HTERT RPE-1 (cell line): ENCODE data around the gene SNX30.

Experiments used
- in situ Hi-C: fragments of 300-500 bp; cut with MboI; formaldehyde crosslinking; loops from 4 replicates; pipeline ENCODE4 v1.14.3; 2020; ENCODE audit warnings: low sequenced_read_pairs

Gene SNX30

GRCh38 chr9:112853882-112854585 is 103.5 kb downstream of the SNX30 start:
- in situ Hi-C loops: no loop called here

DNA sequence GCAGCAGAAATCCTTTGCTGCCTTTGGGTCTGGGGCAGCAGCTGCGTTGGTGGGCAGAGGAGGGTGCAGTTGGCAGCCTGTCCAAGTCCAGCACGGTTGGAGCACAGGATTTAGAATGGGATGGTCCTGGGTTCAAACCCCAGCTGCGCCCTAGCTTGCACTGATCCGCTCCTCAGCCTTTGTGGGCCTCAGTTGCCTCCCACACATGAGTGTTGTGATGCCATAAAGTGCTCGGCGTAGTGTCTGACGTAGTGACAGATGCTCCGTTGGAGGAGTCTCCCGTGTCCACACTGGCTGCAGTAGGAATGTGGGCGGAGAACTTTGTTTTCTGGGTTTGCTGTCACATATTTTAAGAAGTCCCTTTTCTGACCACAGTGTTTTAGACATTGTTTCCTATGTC is 104.1 kb downstream of the SNX30 start:
- in situ Hi-C loops: no loop called here

DNA sequence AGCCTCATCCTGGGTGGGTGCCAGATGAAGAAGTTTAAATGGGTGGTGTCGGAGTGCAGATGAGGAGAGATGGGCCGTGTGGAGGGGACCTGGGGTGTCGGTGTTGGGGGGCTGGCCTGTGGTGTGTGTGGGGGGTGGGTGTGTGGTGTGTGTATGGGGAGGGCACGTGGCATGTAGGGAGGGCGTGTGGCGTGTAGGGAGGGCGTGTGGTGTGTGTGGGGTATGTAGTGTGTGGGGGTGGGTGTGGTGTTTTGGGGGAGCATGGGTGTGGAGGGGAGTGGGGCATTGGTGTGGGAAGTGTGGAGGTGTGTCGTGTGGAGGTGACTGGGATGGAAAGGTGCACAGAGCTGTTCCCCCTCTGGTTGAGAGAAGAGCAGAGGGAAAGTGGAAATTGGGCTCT is 105.6 kb downstream of the SNX30 start:
- in situ Hi-C loops: no loop called here

- in situ Hi-C loops: no loop called here
Measured at GRCh38 chr9:112856843-112857242, 106.3 kb downstream of the SNX30 start.

DNA sequence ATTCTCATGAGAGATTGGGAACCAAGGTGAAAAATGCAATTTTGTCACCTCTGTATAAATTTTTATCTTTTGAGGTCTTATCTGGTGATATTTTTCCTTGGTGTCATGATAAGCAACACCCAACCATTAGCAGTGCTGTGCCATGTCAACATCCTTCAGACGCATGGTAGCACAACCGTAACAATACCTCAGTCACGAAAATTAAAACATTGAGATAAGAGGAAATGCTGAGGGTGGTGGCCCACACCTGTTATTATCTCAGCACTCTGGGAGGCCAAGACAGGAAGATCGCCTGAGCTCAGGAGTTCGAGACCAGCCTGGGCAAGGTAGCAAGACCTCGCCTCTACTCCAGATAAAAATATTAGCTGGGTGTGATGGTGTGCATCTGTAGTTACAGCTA is 107.4 kb downstream of the SNX30 start:
- in situ Hi-C loops: no loop called here

DNA sequence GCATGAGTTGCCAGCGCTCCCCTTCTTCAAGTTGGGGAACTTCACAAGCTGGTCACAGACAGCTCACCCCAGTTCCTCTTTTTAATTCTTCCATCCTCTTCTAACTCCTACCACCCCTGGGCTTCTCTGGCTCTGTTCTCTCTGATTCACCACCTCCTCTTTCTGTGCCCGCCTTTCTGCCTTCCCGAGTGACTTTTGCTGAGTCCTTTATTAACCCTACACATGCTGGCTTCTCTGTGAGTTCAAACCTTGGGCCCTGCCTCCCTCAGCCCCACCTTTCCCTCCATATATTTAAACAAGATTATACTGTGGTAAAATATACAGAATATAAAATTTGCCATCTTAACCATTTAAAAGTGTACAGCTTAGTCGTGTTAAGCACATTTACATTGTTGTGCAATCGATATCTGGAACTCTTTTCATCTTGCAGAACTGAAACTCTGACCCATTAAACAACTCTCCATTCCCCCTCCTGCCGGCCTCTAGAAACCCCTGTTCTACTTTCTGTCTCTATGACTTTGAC is 108.1 kb downstream of the SNX30 start:
- in situ Hi-C loops: no loop called here

- in situ Hi-C loops: no loop called here
Measured at GRCh38 chr9:112860451-112860850, 109.9 kb downstream of the SNX30 start.

GRCh38 chr9:112861155-112861554 is 110.6 kb downstream of the SNX30 start:
- in situ Hi-C loops: no loop called here

- in situ Hi-C loops: no loop called here
Measured at GRCh38 chr9:112861638-112862555, 111.3 kb downstream of the SNX30 start.

DNA sequence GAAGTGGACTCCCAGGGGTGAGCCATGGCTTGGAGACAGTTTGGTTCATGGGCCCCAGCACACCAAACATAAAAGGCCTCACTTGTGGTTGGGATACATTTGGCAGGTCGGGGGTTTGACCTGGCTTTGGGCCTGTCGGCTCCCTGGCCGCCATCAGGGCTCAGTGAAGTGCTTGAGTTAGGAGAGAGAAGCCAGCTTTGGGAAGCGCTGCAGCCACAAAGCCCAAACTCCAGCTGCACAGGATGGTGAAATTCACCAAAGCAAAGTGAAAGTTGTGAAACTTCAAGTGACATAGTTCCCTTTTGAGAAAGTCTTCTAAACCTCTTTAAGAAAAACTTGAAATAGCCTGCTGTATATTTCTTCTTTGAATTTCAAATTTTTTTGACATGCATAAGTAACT is 112.7 kb downstream of the SNX30 start:
- in situ Hi-C loops: no loop called here

- in situ Hi-C loops: no loop called here
Measured at GRCh38 chr9:112863746-112864145, 113.2 kb downstream of the SNX30 start.

DNA sequence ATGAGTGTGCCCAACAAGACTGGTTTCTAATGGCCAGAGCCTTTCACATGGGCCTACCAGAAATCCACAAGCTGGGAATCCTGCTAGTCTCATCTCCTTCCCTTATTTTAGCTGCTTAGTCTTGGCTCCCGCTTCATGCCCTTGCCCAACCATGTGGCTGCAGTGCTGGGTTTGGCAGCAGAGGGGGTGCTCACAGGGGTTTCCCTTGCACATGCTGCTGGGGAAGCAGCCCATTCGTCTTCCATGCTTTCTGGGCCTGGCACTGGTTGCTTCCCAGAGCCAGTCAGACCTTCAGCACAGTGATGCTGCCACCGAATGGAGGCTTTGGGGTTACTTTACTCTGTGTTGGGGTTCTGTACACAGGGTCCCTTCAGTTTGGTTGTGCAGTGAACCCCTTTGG is 113.8 kb downstream of the SNX30 start:
- in situ Hi-C loops: no loop called here

DNA sequence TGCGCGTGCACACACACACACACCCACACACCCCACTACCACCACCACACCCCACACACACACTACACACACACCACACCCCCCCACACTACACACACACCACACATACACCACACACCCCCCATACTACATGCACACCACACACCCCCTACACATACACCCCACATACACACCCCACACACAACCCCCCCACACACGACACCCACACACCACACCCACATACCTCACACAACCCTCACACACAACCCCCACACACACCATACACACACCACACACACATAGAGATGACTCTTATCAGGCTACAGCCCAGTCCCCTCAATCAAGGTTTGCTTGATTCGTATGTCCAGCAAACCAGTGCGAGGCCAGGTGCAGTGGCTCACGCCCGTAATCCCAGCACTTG is 114.4 kb downstream of the SNX30 start:
- in situ Hi-C loops: no loop called here

GRCh38 chr9:112866662-112867274 is 116.2 kb downstream of the SNX30 start:
- in situ Hi-C loops: no loop called here

DNA sequence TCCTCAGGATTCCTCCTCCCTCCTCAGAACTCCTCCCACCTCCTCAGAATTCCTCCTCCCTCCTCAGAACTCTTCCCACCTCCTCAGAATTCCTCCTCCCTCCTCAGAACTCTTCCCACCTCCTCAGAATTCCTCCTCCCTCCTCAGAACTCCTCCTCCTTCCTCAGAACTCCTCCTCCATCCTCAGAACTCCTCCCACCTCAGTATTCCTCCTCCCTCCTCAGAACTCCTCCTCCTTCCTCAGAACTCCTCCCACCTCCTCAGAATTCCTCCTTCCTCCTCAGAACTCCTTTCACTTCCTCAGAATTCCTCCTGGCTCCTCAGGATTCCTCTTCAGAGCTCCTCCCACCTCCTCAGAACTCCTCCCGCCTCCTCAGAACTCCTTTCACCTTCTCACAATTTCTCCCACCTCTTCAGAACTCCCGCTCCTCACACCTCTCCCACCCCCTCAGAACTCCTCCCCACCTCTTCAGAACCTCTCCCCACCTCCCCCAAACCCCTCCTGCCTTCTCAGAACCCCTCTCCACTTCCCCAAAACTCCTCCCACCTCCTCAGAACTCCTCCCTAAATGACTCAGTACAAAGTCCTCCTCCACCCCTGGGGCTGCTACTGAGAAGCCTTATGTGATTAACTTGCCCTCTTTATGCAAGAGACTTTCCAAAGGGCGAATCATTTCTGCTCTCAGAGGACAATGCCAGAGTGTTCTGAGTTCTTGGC is 116.9 kb downstream of the SNX30 start:
- in situ Hi-C loops: no loop called here

DNA sequence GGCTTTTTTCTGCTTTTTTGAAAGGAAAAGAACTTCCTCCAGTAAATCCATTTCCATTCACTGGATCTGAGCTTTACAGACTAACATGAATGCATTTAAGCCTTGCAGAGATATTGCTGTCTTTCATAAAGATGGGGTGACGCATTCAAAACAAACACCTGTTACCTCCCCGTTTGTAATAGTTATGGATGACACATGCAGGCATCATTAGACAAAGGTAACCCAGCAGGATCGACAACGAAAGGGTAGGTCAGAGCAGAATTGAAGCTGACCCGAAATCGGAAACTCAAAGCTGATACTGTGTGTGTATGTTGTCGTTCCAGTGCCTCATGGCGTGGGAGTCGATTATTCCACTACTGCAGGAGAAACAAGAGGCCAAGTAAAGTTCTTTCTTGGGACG is 117.9 kb downstream of the SNX30 start:
- in situ Hi-C loops: no loop called here

DNA sequence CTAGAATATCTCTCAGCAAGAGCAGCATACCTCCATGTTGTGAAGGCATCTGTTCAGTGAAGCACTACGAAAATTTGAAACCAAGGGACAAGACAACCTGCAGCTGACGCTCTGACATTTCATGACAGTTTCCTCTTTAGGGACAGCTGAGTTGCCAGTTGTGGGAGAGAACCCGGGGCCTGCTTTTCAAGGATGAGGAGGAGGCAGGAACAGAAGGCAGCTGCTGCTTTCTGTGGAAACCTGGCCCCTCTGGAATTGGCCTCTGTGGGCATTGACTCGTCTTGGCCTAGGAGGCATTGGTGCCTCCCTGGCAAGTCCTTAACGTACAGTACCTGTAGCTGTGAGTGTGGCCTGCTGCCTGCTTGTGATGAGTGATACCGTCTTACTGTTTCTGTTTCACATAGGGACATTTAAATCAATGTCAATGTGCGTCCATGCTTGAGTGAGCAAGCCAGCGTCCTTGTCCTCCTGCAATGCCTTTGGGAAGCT is 118.5 kb downstream of the SNX30 start:
- in situ Hi-C loops: no loop called here

- in situ Hi-C loops: no loop called here
Measured at GRCh38 chr9:112869917-112870316, 119.4 kb downstream of the SNX30 start.

GRCh38 chr9:112870556-112870955 is 120.0 kb downstream of the SNX30 start:
- in situ Hi-C loops: no loop called here

GRCh38 chr9:112872019-112872418 is 121.5 kb downstream of the SNX30 start:
- in situ Hi-C loops: no loop called here
